ENCODE results near the gene TARS3.

The TARS3 gene

GRCh38 chr15:101702077-101702476, 22.2 kb downstream of the TARS3 start:
- no peak for TF ChIP-seq CTCF (conservative IDR thresholded peaks at IDR 0.05; ENCODE audit: low read depth)
- DNase-seq (ENCODE audit: low spot score) = no peak
- POLR2A ChIA-PET (ENCODE audit: low non-redundant PET) = no interaction called here
- CTCF ChIA-PET = interaction anchor here (1.1 kb wide), 1 partner anchor 22 kb away, joined by 3 read pairs; no protein-coding TSS in a partner anchor
- H3K27ac ChIP-seq = no peak overlapping the region

- TF ChIP-seq CTCF (conservative IDR thresholded peaks at IDR 0.05; ENCODE audit: low read depth) = no peak
- no peak overlapping the region for H3K27ac ChIP-seq
- POLR2A ChIA-PET (ENCODE audit: low non-redundant PET) = interaction anchor here (0.6 kb wide), 1 partner anchor 23 kb away, joined by 3 read pairs; no protein-coding TSS in a partner anchor
- DNase-seq (ENCODE audit: low spot score) = peak; percentile 47
- CTCF ChIA-PET = no interaction called here
Observed at GRCh38 chr15:101698314-101698713, 26.0 kb downstream of the TARS3 start.

DNA sequence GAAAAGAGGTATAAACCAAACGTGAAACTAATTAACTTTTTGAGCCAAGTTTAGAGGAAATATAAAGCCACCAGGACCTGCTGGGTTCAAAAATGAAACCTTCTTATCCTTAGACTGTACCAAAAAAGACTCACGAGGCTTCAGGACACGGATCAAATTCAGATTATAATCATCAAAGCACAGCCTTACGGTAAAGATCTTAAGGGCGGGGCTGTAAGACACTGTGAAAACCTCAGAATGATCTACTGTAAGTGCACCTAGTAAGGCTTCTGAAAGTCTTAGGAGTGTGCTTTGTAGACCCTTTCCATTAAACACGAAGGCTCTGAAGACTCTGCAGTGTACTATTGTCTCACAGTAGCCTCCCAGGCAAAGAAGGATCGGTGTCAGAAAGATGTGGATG, 26.8 kb downstream of the TARS3 start:
- no peak for DNase-seq (ENCODE audit: low spot score)
- no peak overlapping the region for H3K27ac ChIP-seq
- ChIA-PET CTCF (no interaction called here), POLR2A (ENCODE audit: low non-redundant PET) (no interaction called here)
- no peak for TF ChIP-seq CTCF (conservative IDR thresholded peaks at IDR 0.05; ENCODE audit: low read depth)

GRCh38 chr15:101696829-101697228, 27.4 kb downstream of the TARS3 start:
- POLR2A ChIA-PET (ENCODE audit: low non-redundant PET) = no interaction called here
- DNase-seq (ENCODE audit: low spot score) = no peak
- TF ChIP-seq CTCF (conservative IDR thresholded peaks at IDR 0.05; ENCODE audit: low read depth) = no peak
- H3K27ac ChIP-seq = no peak overlapping the region
- CTCF ChIA-PET = no interaction called here

GRCh38 chr15:101694261-101694660, 30.0 kb downstream of the TARS3 start:
- DNase-seq (ENCODE audit: low spot score) = no peak
- no peak overlapping the region for H3K27ac ChIP-seq
- ChIA-PET POLR2A (ENCODE audit: low non-redundant PET) (no interaction called here), CTCF (interaction anchor here (0.5 kb wide), 1 partner anchor 25 kb away, joined by 3 read pairs; no protein-coding TSS in a partner anchor)
- no peak for TF ChIP-seq CTCF (conservative IDR thresholded peaks at IDR 0.05; ENCODE audit: low read depth)

DNA sequence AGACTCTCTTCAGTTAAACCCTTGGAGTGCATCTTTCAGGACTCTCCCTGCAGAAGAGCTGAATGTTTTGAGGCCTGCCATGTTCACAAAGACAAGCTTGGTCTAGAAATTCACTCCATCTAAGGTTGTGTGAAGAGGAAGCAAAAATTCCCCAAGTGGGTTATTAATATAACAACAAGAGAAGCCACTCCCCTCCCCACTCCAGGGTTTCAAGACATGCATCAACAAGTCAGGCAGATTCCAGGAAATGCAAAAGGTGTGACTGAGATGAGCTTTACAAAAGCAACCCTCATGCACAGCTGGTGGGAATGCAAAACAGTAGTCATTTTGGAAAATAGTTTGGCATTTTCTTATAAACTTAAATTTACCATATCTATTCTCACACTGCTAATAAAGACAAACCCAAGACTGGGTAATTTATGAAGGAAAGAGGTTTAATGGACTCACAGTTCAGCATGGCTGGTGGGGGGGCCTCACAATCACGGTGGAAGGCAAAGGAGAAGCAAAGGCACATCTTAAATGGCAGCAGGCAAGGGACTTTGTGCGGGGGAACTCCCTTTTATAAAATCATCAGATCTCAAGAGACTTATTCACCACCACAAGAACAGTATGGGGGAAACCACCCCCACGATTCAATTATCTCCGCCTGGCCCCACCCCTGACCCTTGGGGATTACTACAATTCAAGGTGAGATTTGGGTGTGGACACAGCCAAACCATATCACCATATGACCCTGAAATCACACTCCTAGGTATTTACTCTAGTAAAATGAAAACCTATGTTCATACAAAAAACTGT, 31.3 kb downstream of the TARS3 start:
- ChIA-PET POLR2A (ENCODE audit: low non-redundant PET) (no interaction called here), CTCF (no interaction called here)
- DNase-seq (ENCODE audit: low spot score) = peak; percentile 78

More for the DNA sequence above, 31.3 kb downstream of the TARS3 start:
- no peak for TF ChIP-seq CTCF (conservative IDR thresholded peaks at IDR 0.05; ENCODE audit: low read depth)
- H3K27ac ChIP-seq = peak overlapping the region; percentile 56

All from RWPE1 (cell line).